ENCODE data around the gene KRTAP20-2. TPM values are rescaled to one million over a fixed set of nuclear protein-coding genes. Genes with fewer than 3 reads are reported as not detected.

KRTAP20-2 gene
- total RNA-seq = not detected

DNA sequence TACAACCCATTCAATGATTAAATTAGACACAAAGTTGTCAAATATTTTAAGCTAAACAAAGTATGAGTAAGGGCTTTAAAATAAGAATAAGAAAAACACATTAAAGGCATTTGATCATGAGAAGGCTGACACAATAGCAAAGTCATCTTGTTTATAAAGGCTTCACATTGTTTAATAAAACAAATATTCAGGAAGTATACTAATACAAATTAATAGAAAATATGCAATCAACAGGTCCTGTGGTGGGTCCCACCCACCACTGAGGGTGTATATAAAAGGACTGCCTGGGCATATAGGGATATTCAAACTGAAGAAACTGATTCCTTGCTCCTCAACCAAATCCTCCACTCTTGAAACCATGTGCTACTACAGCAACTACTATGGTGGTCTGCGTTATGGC, at the start of gene KRTAP20-2:
Gene KRTAP20-2 (plus strand): TSS at position 301 of the 400 bp plus-strand sequence. CDS start 58 bp downstream, at position 359.
- no peaks in the 10 kb centered on the region for H3K4me1 Mint-ChIP-seq
- ChIA-PET CTCF (no interaction called here), POLR2A (no interaction called here)
- no peaks in the 10 kb centered on the region for H3K27me3 Mint-ChIP-seq
- no peaks in the 10 kb centered on the region for H3K9me3 Mint-ChIP-seq
- H3K4me3 Mint-ChIP-seq = no peak within 1 kb of the TSS
- no peaks in the 10 kb centered on the region for H3K36me3 Mint-ChIP-seq (ENCODE audit: low read depth)
- DNase-seq = no peak
- H3K27ac Mint-ChIP-seq = no peak within 1 kb of the TSS

DNA sequence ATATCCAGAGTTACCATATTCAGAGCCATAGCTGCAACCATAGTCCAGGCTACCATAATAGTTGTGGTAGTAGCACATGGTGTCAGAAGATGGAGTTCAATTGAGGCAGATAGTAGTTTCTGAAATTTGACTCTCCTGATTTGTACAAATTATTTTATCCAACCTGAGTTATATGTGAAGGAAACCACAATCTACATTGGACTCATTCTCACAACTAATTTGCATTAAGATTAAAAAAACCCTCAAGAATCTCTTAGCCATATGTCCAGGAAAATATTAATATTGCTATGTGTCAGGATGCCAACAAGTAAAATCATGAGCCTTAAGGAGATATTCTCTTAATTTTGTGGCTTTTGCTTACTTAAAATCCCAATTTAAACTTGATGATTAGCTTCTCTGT, 44.7 kb upstream of the KRTAP20-2 start, which contains the start of gene KRTAP22-2:
Gene KRTAP22-2 (minus strand): TSS at position 101 of the 400 bp plus-strand sequence.
- Mint-ChIP-seq H3K9me3 (no peaks in the 10 kb centered on the region), H3K27ac (no peak within 1 kb of the TSS), H3K4me1 (no peaks in the 10 kb centered on the region), H3K27me3 (no peaks in the 10 kb centered on the region), H3K4me3 (no peak within 1 kb of the TSS), H3K36me3 (ENCODE audit: low read depth) (no peaks in the 10 kb centered on the region)
- ChIA-PET CTCF (no interaction called here), POLR2A (interaction anchor here (0.7 kb wide), 1 partner anchor 58 kb away, joined by 3 read pairs; no protein-coding TSS in a partner anchor)
- DNase-seq = no peak

DNA sequence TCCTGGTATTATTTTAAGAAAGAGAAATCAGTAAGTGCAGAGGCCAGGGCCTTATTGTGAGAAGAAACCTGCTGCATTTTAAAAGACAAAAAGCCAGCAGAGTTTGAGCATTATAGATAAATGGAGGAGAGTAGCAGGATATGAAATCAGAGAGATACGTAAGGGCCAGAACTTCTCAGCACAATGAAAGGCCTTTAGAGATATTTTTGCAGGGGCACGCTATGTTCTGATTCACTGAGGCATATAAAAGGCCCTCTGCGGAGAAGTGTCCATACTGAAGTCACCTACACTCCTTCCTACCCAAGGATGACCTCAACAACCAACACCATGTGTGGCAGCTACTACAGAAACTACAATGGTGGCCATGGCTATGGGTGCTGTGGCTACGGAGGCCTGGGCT, 42.9 kb upstream of the KRTAP20-2 start, which contains the start of gene KRTAP6-3:
Gene KRTAP6-3 (plus strand): TSS at position 301 of the 400 bp plus-strand sequence. CDS start 6 bp downstream, at position 307.
- CTCF ChIA-PET = no interaction called here
- no peak within 1 kb of the TSS for H3K27ac Mint-ChIP-seq
- no peak for DNase-seq
- H3K9me3 Mint-ChIP-seq = no peaks in the 10 kb centered on the region
- H3K27me3 Mint-ChIP-seq = no peaks in the 10 kb centered on the region
- no peak within 1 kb of the TSS for H3K4me3 Mint-ChIP-seq
- POLR2A ChIA-PET = no interaction called here
- no peaks in the 10 kb centered on the region for H3K36me3 Mint-ChIP-seq (ENCODE audit: low read depth)
- H3K4me1 Mint-ChIP-seq = no peaks in the 10 kb centered on the region

DNA sequence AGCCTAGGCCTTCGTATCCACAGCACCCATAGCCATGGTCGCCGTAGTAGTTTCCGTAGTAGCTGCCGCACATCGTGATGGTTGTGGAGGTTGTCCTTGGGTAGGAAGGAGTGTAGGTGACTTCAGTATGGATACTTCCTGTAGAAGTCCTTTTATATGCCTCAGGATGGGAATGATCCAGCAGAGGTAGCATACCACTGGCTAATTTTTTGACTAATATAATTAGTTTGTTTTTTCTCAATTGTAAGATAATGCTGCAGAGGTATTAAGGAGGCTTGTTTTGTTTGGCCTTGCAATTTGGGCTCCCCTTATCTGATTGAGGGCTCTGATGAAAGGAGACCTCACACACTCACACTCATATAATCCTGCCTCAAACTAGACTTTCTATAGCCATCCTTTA, 36.2 kb upstream of the KRTAP20-2 start, which contains the start of gene KRTAP6-2:
Gene KRTAP6-2 (minus strand): TSS at position 101 of the 400 bp plus-strand sequence. CDS start 28 bp downstream, at position 73.
- DNase-seq = no peak
- no peak within 1 kb of the TSS for H3K4me3 Mint-ChIP-seq
- POLR2A ChIA-PET = no interaction called here
- no peaks in the 10 kb centered on the region for H3K4me1 Mint-ChIP-seq
- CTCF ChIA-PET = no interaction called here
- no peak within 1 kb of the TSS for H3K27ac Mint-ChIP-seq
- H3K9me3 Mint-ChIP-seq = no peaks in the 10 kb centered on the region
- H3K36me3 Mint-ChIP-seq (ENCODE audit: low read depth) = no peaks in the 10 kb centered on the region
- H3K27me3 Mint-ChIP-seq = no peaks in the 10 kb centered on the region

DNA sequence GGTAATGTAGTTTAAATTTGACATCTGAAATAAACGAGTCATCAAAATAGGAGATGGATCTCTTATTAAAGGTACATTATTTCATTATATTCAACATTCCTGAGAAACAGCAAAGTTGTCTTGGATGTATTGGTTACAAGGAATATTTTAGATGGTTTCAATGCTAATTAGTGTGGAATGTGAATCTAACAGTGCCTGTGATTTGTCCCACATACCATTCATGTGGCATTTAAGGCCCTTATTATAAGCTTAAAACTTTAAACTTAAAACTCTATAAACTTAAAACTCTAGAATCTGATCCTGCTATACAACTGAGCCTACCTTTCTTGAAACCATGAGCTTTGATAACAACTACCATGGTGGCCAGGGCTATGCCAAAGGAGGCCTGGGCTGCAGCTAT, 34.2 kb upstream of the KRTAP20-2 start, which contains the start of gene KRTAP22-1:
Gene KRTAP22-1 (plus strand): TSS at position 301 of the 400 bp plus-strand sequence.
- Mint-ChIP-seq H3K4me3 (no peak within 1 kb of the TSS), H3K27ac (no peak within 1 kb of the TSS), H3K27me3 (no peaks in the 10 kb centered on the region), H3K36me3 (ENCODE audit: low read depth) (no peaks in the 10 kb centered on the region), H3K9me3 (no peaks in the 10 kb centered on the region), H3K4me1 (no peaks in the 10 kb centered on the region)
- CTCF ChIA-PET = no interaction called here
- POLR2A ChIA-PET = no interaction called here
- DNase-seq = no peak

DNA sequence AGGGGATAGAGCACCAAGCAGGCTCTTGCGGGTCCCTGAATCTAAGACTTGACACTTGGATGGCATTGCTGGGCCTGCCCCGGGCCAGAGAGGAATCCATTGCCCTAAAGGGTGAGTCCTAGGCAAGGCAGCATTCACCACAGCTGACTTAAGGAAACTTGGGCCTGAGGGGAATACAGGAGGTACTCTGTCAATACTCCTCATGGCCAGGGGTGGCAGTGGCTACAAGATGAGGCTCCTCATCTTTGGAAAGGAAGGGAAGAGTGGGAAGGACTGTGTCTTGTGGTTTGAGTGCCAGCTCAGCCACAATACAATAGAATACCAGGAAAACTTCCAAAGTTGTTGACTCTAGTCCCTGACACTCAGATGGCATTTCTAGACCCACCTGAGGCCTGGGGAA, 29.0 kb upstream of the KRTAP20-2 start:
- DNase-seq = no peak
- Mint-ChIP-seq H3K9me3 (peaks cover 3% of the 10 kb centered on the region), H3K36me3 (ENCODE audit: low read depth) (no peaks in the 10 kb centered on the region), H3K4me1 (no peaks in the 10 kb centered on the region), H3K4me3 (no peak overlapping the region), H3K27me3 (no peaks in the 10 kb centered on the region), H3K27ac (no peak overlapping the region)
- POLR2A ChIA-PET = no interaction called here
- CTCF ChIA-PET = no interaction called here

DNA sequence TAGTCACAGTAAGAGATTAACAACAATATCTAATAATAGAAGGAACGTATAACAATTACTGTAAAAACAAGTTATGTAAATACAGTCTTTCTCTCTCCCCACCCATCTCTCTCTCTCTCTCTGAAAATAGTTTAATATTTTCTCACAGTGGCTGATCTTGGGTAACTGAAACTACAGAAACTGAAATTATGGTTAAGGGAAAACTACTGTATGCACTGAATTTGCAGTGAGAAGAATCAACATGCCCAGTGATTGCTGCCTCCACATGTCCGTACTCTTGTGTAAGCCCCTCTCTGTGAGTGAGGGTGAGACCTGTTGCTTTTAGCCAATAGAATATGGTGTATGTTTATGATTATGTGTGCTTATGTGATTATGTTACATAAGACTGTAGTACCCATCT, 22.9 kb upstream of the KRTAP20-2 start:
- H3K9me3 Mint-ChIP-seq = peaks cover 9% of the 10 kb centered on the region
- ChIA-PET POLR2A (no interaction called here), CTCF (interaction anchor here (0.6 kb wide), 1 partner anchor 66 kb away, joined by 3 read pairs; no protein-coding TSS in a partner anchor)
- H3K4me3 Mint-ChIP-seq = no peak overlapping the region
- no peaks in the 10 kb centered on the region for H3K36me3 Mint-ChIP-seq (ENCODE audit: low read depth)
- H3K27me3 Mint-ChIP-seq = no peaks in the 10 kb centered on the region
- DNase-seq = no peak
- H3K27ac Mint-ChIP-seq = no peak overlapping the region
- H3K4me1 Mint-ChIP-seq = no peaks in the 10 kb centered on the region

DNA sequence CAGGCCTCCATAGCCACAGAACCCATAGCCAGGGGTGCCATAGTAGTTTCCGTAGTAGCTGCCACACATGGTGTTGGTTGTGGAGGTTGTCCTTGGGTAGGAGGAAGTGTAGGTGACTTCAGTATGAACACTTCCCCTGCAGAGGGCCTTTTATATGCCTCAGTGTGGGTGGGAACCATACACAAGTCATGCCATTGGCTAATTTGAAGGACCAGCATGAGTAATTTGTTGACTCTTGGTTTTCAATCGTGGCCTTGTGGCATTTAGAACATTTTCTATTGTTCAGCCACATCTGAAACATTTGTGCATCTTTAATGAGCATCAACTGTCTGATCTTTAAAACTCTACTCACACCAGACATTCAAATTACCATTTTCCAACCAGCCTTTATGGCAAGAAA, 21.2 kb upstream of the KRTAP20-2 start, which contains the start of gene KRTAP6-1:
Gene KRTAP6-1 (minus strand): TSS at position 95 of the 400 bp plus-strand sequence. CDS start 26 bp downstream, at position 69.
- no peak for DNase-seq
- no peaks in the 10 kb centered on the region for H3K36me3 Mint-ChIP-seq (ENCODE audit: low read depth)
- no peaks in the 10 kb centered on the region for H3K4me1 Mint-ChIP-seq
- H3K9me3 Mint-ChIP-seq = peaks cover 7% of the 10 kb centered on the region
- ChIA-PET POLR2A (no interaction called here), CTCF (no interaction called here)
- H3K27me3 Mint-ChIP-seq = peaks cover 2% of the 10 kb centered on the region
- H3K27ac Mint-ChIP-seq = no peak within 1 kb of the TSS
- H3K4me3 Mint-ChIP-seq = no peak within 1 kb of the TSS

DNA sequence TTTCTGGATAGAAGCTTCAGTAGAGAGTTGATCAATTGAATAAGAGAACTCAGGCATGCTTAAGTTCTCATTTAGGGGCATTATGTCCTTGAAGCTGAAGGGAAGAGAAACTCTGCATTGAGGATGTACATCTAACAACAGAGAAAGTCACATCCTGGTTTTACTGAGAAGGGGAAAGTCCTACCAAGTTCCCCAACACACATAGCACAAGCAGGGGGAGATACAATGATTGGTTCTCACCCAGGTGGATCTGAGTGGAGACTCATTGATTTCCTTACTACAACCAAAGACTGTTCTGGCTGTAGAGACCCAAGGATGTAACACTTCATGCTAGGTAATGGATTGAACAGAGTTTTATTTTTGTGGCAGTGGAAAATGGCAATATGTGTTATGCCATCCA, 19.8 kb upstream of the KRTAP20-2 start:
- H3K27me3 Mint-ChIP-seq = peaks cover 2% of the 10 kb centered on the region
- POLR2A ChIA-PET = no interaction called here
- no peaks in the 10 kb centered on the region for H3K4me1 Mint-ChIP-seq
- H3K36me3 Mint-ChIP-seq (ENCODE audit: low read depth) = no peaks in the 10 kb centered on the region
- DNase-seq = no peak
- H3K9me3 Mint-ChIP-seq = peaks cover 7% of the 10 kb centered on the region
- no peak overlapping the region for H3K4me3 Mint-ChIP-seq
- CTCF ChIA-PET = no interaction called here
- no peak overlapping the region for H3K27ac Mint-ChIP-seq

DNA sequence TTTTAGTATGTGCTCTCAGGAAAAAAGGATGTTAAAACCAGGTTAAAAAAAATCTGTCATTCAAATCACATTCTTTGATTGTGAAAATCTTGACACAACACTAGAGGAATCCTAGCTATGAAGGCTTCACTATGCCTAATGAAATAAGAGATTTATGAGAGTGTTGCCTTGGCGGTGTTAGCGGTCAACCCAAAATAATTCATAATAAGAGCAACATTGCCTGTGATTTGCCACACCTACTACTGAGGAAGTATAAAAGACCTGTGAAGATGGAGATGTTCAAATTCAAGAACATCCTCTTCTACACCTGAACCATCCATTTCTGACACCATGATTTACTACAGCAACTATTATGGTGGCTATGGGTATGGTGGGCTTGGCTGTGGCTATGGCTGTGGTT, 18.9 kb upstream of the KRTAP20-2 start, which contains the start of gene KRTAP20-1:
Gene KRTAP20-1 (plus strand): TSS at position 301 of the 400 bp plus-strand sequence. CDS start 30 bp downstream, at position 331.
- CTCF ChIA-PET = no interaction called here
- POLR2A ChIA-PET = no interaction called here
- no peaks in the 10 kb centered on the region for H3K36me3 Mint-ChIP-seq (ENCODE audit: low read depth)
- no peak within 1 kb of the TSS for H3K4me3 Mint-ChIP-seq
- H3K4me1 Mint-ChIP-seq = no peaks in the 10 kb centered on the region
- H3K27me3 Mint-ChIP-seq = peaks cover 2% of the 10 kb centered on the region
- no peak within 1 kb of the TSS for H3K27ac Mint-ChIP-seq
- H3K9me3 Mint-ChIP-seq = peaks cover 4% of the 10 kb centered on the region
- DNase-seq = no peak

DNA sequence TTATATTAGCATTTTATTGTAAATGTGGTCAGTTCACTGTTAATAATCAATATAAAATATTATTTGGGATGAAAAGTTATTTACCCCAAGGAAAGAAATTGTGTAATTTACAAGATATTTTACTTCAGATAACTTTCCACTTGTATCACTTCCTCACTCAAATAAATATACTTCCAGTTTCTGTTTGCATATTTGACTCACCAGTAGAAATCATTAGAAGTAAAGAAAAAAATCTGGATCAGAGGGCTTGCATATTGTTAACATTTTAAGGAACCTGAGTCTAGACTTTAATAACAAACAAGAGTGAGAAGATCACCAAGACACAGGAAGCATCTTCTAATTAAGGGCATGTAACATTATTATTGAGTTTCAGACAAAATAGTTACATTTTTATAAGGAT, 14.9 kb upstream of the KRTAP20-2 start:
- no peak overlapping the region for H3K27ac Mint-ChIP-seq
- POLR2A ChIA-PET = no interaction called here
- no peak overlapping the region for H3K4me3 Mint-ChIP-seq
- no peaks in the 10 kb centered on the region for H3K9me3 Mint-ChIP-seq
- H3K36me3 Mint-ChIP-seq (ENCODE audit: low read depth) = no peaks in the 10 kb centered on the region
- no peaks in the 10 kb centered on the region for H3K4me1 Mint-ChIP-seq
- DNase-seq = no peak
- H3K27me3 Mint-ChIP-seq = peaks cover 2% of the 10 kb centered on the region
- CTCF ChIA-PET = no interaction called here

DNA sequence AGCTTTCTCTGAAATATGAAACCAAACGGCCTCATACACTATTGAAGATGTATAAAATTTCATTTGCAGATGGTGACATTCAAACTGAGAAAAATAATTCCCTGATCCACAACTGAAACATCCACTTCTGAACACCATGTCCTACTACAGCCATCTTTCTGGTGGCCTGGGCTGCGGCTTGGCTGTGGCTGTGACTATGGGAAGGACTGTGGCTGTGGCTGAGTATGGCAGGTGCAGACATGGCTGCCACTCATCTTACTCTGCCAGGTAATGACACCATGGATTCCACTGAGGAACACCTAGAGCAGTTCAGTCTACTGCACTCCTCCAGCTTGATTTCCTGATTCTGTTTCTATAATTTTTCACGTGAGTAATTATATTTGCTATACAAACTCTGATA, 14.5 kb upstream of the KRTAP20-2 start, which contains the start of gene KRTAP20-4:
Gene KRTAP20-4 (plus strand): TSS at position 106 of the 400 bp plus-strand sequence.
- Mint-ChIP-seq H3K27me3 (peaks cover 2% of the 10 kb centered on the region), H3K36me3 (ENCODE audit: low read depth) (no peaks in the 10 kb centered on the region), H3K9me3 (no peaks in the 10 kb centered on the region), H3K4me3 (no peak within 1 kb of the TSS), H3K27ac (no peak within 1 kb of the TSS), H3K4me1 (no peaks in the 10 kb centered on the region)
- DNase-seq = no peak
- ChIA-PET CTCF (no interaction called here), POLR2A (no interaction called here)

DNA sequence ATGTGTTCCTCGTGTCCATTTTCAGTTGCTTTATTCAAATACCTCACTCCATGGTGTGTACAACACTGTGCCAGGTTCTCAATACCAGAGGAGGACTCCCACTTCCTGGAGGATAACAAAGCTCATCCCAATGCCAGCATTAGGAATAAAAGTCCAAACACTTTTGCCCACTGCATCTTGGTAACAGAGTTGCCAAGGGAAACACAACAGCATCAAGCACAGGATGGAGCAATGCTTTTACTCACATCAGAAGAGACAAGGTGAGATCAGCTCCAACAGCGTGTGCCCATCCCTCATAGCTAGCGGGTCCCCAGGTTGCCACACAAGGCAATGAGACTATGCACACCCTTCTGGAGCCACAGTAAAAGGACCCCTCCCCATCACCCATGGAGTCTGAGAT, 11.6 kb upstream of the KRTAP20-2 start:
- no peaks in the 10 kb centered on the region for H3K4me1 Mint-ChIP-seq

More for the DNA sequence above, 11.6 kb upstream of the KRTAP20-2 start:
- Mint-ChIP-seq H3K9me3 (peaks cover 3% of the 10 kb centered on the region), H3K27me3 (no peaks in the 10 kb centered on the region), H3K36me3 (ENCODE audit: low read depth) (no peaks in the 10 kb centered on the region), H3K4me3 (no peak overlapping the region), H3K27ac (no peak overlapping the region)
- POLR2A ChIA-PET = no interaction called here
- DNase-seq = no peak
- CTCF ChIA-PET = interaction anchor here (0.6 kb wide), 1 partner anchor 18 kb away, joined by 3 read pairs; no protein-coding TSS in a partner anchor
